Sigmoid colon (tissue), 7 donors: ENCODE data around the gene PCBD1. TPM values are rescaled to one million over a fixed set of nuclear protein-coding genes. Genes with fewer than 3 reads are reported as not detected.

ENCODE experiments used
- DNase-seq: peaks from one replicate; pipeline ENCODE4 v3.0.0-alpha.2; 2019
- H3K27ac ChIP-seq, 4 donors: fragments of 200-600 bp; sonication (generic); one replicate each; pipeline ENCODE4 v1.5.1; 2016 to 2019; ENCODE audit warnings: mild to moderate bottlenecking in 1 of 4
- H3K27me3 ChIP-seq, 3 donors: fragments of 200-600 bp; sonication (generic); one replicate each; pipeline ENCODE4 v1.5.1; 2019; ENCODE audit warnings: mild to moderate bottlenecking in 1 of 3
- H3K36me3 ChIP-seq, 4 donors: fragments of 200-600 bp; sonication (generic); one replicate each; pipeline ENCODE4 v1.5.1; 2016 to 2019
- H3K4me1 ChIP-seq, 4 donors: fragments of 200-600 bp; sonication (generic); one replicate each; pipeline ENCODE4 v1.5.1; 2017 to 2019
- H3K4me3 ChIP-seq, 4 donors: fragments of 200-600 bp; sonication (generic); one replicate each; pipeline ENCODE4 v1.5.1; 2017 to 2019; ENCODE audit warnings: mild to moderate bottlenecking in 2 of 4, moderate library complexity in 1 of 4
- H3K9me3 ChIP-seq, 4 donors: fragments of 200-600 bp in 3 of 4; sonication (generic) in 3 of 4; one replicate each; pipeline versions ENCODE4 v1.5.1 to v1.6.1; 2013 to 2019
- EP300 ChIP-seq, 4 donors: sonication (generic); formaldehyde crosslinking; IDR thresholded peaks; one replicate each; pipeline ENCODE4 v1.6.1; 2017; ENCODE audit warnings: antibody characterized with exemption in 4 of 4
- POLR2A ChIP-seq, 2 donors: fragments of 450-650 bp; IDR thresholded peaks; one replicate each; pipeline ENCODE4 v1.6.1; 2016; ENCODE audit warnings: antibody characterized with exemption in 2 of 2, mild to moderate bottlenecking in 2 of 2, moderate library complexity in 2 of 2
- POLR2AphosphoS5 ChIP-seq, 4 donors: sonication (generic); formaldehyde crosslinking; IDR thresholded peaks; one replicate each; pipeline ENCODE4 v1.6.1; 2017; ENCODE audit warnings: antibody characterized with exemption in 4 of 4
- WGBS, 2 donors: extraction: QIAGEN DNeasy Blood & Tissue Kit; methylation state at CpG; one replicate each; pipeline ENCODE4 v1.1.7; 2013; 5-methylcytosine and 5-hydroxymethylcytosine counted together
- intact Hi-C: fragments of 100-400 bp; cut with DNase I; formaldehyde crosslinking; loops from one replicate; pipeline ENCODE4 v1.15.1; 2023
- polyA plus RNA-seq, 3 donors: library from polyadenylated mRNA; stranded (reverse); fragments of 200-250 nt; gene quantifications; one replicate each; pipeline ENCODE4 v1.2.3, GENCODE V29; 2013
- total RNA-seq, 4 donors: library from RNA; depleted of rRNA; stranded (reverse); fragments of >200 nt; gene quantifications; one replicate each; pipeline ENCODE4 v1.1.0, GENCODE V29; 2016
- TF ChIP-seq, protein P1 (sequence below), 4 experiments: fragments of 450-650 bp in 3 of 4; fragments of 200-600 bp in 1 of 4; IDR thresholded peaks; one replicate each; pipeline ENCODE4 v1.5.1; 2016 to 2019; ENCODE audit warnings: antibody characterized with exemption in 4 of 4, mild to moderate bottlenecking in 3 of 4, moderate library complexity in 2 of 4
- donor health status: healthy with polysubstance abuse.
- donor health status: Bipolar disorder and iron deficiency.
- donor health status: healthy.

PCBD1 gene
- total and polyA plus RNA-seq, 7 donors = 82.5 to 135 (median 98.1) TPM

DNA sequence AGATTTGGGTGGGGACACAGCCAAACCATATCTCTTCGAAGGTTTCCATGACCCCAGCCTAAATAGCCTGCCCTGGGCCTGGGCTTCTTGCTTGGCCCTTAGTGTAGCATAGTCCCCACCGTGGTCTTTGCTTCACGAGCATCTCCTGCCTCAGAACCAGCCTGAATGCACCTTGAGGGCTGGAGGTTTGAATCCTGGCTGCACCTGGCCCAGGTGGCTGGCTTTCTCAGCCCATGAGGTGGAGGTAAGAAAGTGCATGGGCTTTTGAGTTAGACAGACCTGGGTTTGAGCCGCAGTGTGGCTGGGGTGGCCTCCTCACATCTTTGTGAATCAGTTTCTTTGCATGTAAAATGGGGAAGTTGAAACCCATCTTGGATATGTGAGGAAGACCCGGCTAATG is 24.2 kb upstream of the PCBD1 start:
- 88 to 91% methylated on average over 5 of the region's 5 CpGs for WGBS, 2 donors
- Histone ChIP-seq H3K27ac (no peak overlapping the region), H3K9me3 (no peaks in the 10 kb centered on the region), H3K36me3 (no peaks in the 10 kb centered on the region), H3K27me3 (no peaks in the 10 kb centered on the region), H3K4me3 (no peak overlapping the region), H3K4me1 (peaks cover 0 to 8% (median 7%) of the 10 kb centered on the region in 4 donors)
- TF ChIP-seq EP300 (IDR thresholded peaks at IDR 0.05) (no peak), POLR2A (IDR thresholded peaks at IDR 0.05) (no peak), POLR2AphosphoS5 (IDR thresholded peaks at IDR 0.05) (no peak)
- TF ChIP-seq, protein P1, sequence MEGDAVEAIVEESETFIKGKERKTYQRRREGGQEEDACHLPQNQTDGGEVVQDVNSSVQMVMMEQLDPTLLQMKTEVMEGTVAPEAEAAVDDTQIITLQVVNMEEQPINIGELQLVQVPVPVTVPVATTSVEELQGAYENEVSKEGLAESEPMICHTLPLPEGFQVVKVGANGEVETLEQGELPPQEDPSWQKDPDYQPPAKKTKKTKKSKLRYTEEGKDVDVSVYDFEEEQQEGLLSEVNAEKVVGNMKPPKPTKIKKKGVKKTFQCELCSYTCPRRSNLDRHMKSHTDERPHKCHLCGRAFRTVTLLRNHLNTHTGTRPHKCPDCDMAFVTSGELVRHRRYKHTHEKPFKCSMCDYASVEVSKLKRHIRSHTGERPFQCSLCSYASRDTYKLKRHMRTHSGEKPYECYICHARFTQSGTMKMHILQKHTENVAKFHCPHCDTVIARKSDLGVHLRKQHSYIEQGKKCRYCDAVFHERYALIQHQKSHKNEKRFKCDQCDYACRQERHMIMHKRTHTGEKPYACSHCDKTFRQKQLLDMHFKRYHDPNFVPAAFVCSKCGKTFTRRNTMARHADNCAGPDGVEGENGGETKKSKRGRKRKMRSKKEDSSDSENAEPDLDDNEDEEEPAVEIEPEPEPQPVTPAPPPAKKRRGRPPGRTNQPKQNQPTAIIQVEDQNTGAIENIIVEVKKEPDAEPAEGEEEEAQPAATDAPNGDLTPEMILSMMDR (IDR thresholded peaks at IDR 0.05) = no peak
- intact Hi-C loops = no loop called here
- DNase-seq = no peak

DNA sequence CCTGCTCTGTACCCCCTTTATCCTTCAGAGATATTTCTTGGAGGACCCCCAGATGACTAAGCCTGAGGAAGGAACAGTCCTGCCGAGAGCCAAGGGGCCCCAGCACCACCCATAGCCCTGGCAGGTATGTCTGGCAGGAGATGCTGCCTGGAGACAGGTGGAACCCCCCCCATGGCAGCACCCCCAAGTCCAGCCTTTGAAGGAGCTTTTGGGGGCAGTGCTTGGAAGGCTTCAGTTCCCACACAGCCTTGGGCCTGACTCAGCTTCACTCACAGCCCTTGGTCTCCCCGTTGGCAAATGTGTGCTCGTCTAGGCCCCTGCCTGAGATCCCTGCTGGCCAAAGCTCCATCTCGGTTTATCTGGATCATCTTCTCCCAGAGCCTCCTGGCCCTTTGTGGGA is 23.0 kb upstream of the PCBD1 start:
- 85 to 92% methylated on average over 4 of the region's 4 CpGs for WGBS, 2 donors
- intact Hi-C loops = no loop called here
- no peaks in the 10 kb centered on the region for H3K27me3 ChIP-seq
- TF ChIP-seq POLR2A (IDR thresholded peaks at IDR 0.05) (no peak), POLR2AphosphoS5 (IDR thresholded peaks at IDR 0.05) (no peak), EP300 (IDR thresholded peaks at IDR 0.05) (no peak)
- TF ChIP-seq, protein P1 (IDR thresholded peaks at IDR 0.05) = no peak
- H3K4me1 ChIP-seq = peaks cover 0 to 19% (median 16%) of the 10 kb centered on the region in 4 donors
- H3K27ac ChIP-seq = no peak overlapping the region
- DNase-seq = no peak
- no peaks in the 10 kb centered on the region for H3K9me3 ChIP-seq
- no peaks in the 10 kb centered on the region for H3K36me3 ChIP-seq
- H3K4me3 ChIP-seq = no peak overlapping the region

DNA sequence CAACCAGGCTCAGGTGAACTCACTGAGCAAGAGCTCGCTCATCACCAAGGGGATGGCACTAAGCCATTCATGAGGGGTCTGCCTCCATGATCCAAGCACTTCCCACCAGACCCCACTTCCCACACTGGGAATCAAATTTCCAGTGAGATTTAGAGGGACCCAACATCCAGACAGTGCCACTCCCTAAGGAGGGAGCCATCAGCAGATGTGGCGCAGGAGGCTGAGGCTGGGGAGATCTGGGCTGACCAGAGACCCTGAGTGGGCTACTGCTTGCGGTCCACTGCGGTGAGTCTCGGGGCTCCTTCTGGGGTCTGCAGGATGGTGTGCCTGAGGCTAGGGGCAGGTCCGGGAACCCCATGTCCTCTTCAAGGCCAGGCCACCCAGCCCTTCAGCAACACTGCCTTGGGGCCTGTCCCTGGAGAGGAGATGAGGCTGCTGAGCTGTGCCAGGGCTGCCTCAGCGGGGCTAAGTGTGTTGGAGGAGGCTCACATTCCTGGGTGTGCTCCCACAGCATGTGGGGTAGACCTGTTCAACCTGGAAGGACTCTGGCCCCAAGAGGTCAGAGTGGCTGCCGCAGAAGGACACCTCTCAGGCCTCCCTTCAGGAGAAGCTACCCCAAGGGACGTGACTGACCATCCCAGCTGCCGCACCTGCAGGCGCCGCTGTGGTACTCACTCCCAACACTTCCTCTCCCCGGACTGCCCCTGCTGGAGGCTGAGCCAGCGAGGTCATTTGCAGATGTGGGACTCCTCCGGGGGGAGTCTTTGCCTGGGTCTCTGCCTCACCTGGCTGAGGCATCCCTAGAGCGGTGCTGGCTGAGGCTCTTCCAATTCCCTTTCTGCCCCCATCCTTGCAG is 22.3 kb upstream of the PCBD1 start:
- whole genome bisulfite sequencing, 2 donors = 92 to 94% methylated on average over 16 of the region's 16 CpGs
- Histone ChIP-seq H3K27ac (no peak overlapping the region), H3K27me3 (no peaks in the 10 kb centered on the region), H3K4me1 (peaks cover 0 to 19% (median 16%) of the 10 kb centered on the region in 4 donors), H3K36me3 (no peaks in the 10 kb centered on the region), H3K4me3 (no peak overlapping the region), H3K9me3 (no peaks in the 10 kb centered on the region)
- DNase-seq = no peak
- intact Hi-C loops = no loop called here
- TF ChIP-seq, protein P1 (IDR thresholded peaks at IDR 0.05) = no peak
- TF ChIP-seq POLR2AphosphoS5 (IDR thresholded peaks at IDR 0.05) (no peak), POLR2A (IDR thresholded peaks at IDR 0.05) (no peak), EP300 (IDR thresholded peaks at IDR 0.05) (no peak)

DNA sequence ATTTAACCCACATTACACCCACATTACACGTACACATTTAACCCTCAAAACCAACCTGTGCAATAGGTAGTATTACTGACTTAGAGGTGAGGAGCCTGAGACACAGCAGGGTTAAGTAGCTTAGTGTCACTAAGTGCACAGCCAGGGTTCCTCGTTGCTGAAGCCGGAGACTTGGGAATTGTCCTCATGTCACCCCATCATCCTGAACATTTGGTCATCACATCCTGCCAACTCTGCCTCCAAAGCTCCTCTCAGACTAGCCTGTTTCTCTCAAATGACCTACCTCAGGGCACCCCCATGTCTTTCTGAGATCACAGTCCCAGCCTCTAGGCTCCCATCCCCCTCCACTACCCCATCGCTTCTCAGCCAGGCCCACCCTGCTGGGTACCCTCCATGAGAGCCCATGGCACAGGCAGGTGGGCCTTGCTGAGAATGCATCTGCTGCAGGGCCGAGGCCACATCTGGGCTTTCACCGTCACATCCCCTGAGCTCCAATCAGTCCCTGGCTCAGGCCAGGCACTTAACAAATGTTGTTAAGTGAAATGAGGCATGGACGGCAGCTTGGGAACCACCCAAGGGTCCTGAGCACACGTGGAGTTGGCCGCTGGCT is 21.1 kb upstream of the PCBD1 start:
- no peaks in the 10 kb centered on the region for H3K9me3 ChIP-seq
- TF ChIP-seq, protein P1 (IDR thresholded peaks at IDR 0.05) = no peak
- no peak for TF ChIP-seq POLR2AphosphoS5 (IDR thresholded peaks at IDR 0.05)
- no peak for TF ChIP-seq POLR2A (IDR thresholded peaks at IDR 0.05)
- TF ChIP-seq EP300 (IDR thresholded peaks at IDR 0.05) = no peak
- no peaks in the 10 kb centered on the region for H3K36me3 ChIP-seq
- intact Hi-C loops = no loop called here
- peaks cover 0 to 19% (median 16%) of the 10 kb centered on the region in 4 donors for H3K4me1 ChIP-seq
- WGBS, 2 donors = 88 to 89% methylated on average over 9 of the region's 9 CpGs
- H3K4me3 ChIP-seq = no peak overlapping the region
- H3K27ac ChIP-seq = no peak overlapping the region
- H3K27me3 ChIP-seq = no peaks in the 10 kb centered on the region
- DNase-seq = no peak
